Stimulated activated CD8-positive, alpha-beta memory T cell treated with anti-CD3 and anti-CD28 coated beads, Interleukin-4, amount 100 ng/mL, for 24 hours (primary cell): ENCODE results near the gene MAGI3.
"Not testable (repeated sequence)": the region's sequence is repeated elsewhere in the genome, so short reads cannot be mapped to it uniquely, and the experiment has no call there.

ENCODE experiments used
- DNase-seq: peaks from one replicate; pipeline ENCODE4 v3.0.0-alpha.2; 2020; ENCODE audit warnings: low read depth

MAGI3 gene

GRCh38 chr1:113579256-113580018 is 189.1 kb downstream of the MAGI3 start:
- no peak for DNase-seq

- no peak for DNase-seq
Measured at GRCh38 chr1:113581323-113581722, 191.0 kb downstream of the MAGI3 start.

GRCh38 chr1:113582084-113582483 is 191.8 kb downstream of the MAGI3 start:
- DNase-seq = no peak

GRCh38 chr1:113587475-113587874 is 197.2 kb downstream of the MAGI3 start:
- DNase-seq = no peak

- no peak for DNase-seq
Measured at GRCh38 chr1:113592230-113592629, 201.9 kb downstream of the MAGI3 start.

- no peak for DNase-seq
Measured at GRCh38 chr1:113593550-113594297, 203.4 kb downstream of the MAGI3 start.

GRCh38 chr1:113604466-113604865 is 214.2 kb downstream of the MAGI3 start:
- DNase-seq = not testable (repeated sequence)

- DNase-seq = no peak
Measured at GRCh38 chr1:113605146-113605545, 214.8 kb downstream of the MAGI3 start.

- DNase-seq = no peak
Measured at GRCh38 chr1:113608399-113608798, 218.1 kb downstream of the MAGI3 start.

- no peak for DNase-seq
Measured at GRCh38 chr1:113610372-113610771, 220.1 kb downstream of the MAGI3 start.

GRCh38 chr1:113615425-113615824 is 225.1 kb downstream of the MAGI3 start:
- DNase-seq = no peak

GRCh38 chr1:113616156-113616555 is 225.8 kb downstream of the MAGI3 start:
- no peak for DNase-seq

GRCh38 chr1:113617438-113618141 is 227.3 kb downstream of the MAGI3 start:
- no peak for DNase-seq

- no peak for DNase-seq
Measured at GRCh38 chr1:113628997-113629396, 238.7 kb downstream of the MAGI3 start.

GRCh38 chr1:113630340-113631327 is 240.3 kb downstream of the MAGI3 start:
- no peak for DNase-seq

- no peak for DNase-seq
Measured at GRCh38 chr1:113641396-113641795, 251.1 kb downstream of the MAGI3 start.

- no peak for DNase-seq
Measured at GRCh38 chr1:113647164-113647563, 256.8 kb downstream of the MAGI3 start.

- DNase-seq = no peak
Measured at GRCh38 chr1:113648478-113648877, 258.2 kb downstream of the MAGI3 start.

- no peak for DNase-seq
Measured at GRCh38 chr1:113652771-113653170, 262.5 kb downstream of the MAGI3 start.

GRCh38 chr1:113653741-113654140 is 263.4 kb downstream of the MAGI3 start:
- no peak for DNase-seq

- DNase-seq = no peak
Measured at GRCh38 chr1:113654883-113655282, 264.6 kb downstream of the MAGI3 start.

- no peak for DNase-seq
Measured at GRCh38 chr1:113657126-113657525, 266.8 kb downstream of the MAGI3 start.
